TTC549 (cell line): ENCODE results near the gene SPG7.
"Not testable (repeated sequence)": the region's sequence is repeated elsewhere in the genome, so short reads cannot be mapped to it uniquely, and the experiment has no call there.

Source experiments
- FAIRE-seq: peaks from 2 replicates; lab custom pipeline; 2012; peaks lifted over from hg19 to GRCh38; lab: Jason Lieb, UNC

Gene SPG7

DNA sequence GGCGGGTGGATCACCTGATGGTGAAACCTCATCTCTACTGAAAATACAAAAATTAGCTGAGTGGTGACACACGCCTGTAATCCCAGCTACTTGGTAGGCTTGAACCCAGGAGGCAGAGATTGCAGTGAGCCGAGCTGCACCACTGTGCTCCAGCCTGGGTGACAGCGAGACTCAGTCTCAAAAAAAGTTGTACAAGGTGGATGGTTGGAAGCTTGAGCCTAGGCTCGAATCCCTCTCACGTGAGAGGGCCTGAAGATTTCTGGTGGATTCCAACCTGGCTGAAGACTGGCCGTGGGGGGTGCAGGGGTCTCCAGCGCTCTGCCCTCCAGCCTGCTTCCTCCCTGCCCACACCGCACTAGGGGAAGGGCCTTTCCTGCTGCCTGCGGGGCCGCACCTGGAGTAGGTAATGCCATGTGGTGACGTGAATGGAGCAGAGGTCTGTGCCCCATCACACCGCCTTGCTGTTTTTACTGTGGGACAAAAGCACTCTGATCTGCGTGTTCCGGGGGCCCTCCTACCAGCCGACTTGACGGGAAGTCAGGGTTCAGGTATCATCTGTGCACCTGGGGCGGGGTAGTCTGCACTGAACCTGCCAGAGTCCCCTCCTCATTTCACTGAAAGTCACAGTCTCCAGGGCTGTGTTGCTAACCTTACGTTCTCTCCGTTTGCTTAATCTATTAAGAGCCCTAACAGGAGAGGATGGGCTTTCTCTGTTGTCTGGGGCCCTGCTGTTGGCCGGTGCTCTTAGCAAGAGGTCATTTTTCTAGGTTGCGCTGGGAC, 56.5 kb downstream of the SPG7 start:
- FAIRE-seq = no peak

DNA sequence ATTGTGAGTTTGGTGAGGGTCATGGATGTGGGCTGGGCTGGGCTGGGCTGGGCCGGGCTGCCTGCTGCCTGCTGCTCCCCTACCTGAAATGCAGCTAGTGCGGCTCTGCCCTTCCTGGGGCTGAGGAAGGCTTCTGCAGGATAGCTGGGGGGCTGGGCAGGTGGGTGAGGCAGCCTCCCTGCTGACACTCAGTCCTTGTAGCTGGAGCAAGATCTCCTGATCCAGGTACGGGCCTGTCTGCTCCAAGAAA, 57.0 kb downstream of the SPG7 start:
- FAIRE-seq = no peak

DNA sequence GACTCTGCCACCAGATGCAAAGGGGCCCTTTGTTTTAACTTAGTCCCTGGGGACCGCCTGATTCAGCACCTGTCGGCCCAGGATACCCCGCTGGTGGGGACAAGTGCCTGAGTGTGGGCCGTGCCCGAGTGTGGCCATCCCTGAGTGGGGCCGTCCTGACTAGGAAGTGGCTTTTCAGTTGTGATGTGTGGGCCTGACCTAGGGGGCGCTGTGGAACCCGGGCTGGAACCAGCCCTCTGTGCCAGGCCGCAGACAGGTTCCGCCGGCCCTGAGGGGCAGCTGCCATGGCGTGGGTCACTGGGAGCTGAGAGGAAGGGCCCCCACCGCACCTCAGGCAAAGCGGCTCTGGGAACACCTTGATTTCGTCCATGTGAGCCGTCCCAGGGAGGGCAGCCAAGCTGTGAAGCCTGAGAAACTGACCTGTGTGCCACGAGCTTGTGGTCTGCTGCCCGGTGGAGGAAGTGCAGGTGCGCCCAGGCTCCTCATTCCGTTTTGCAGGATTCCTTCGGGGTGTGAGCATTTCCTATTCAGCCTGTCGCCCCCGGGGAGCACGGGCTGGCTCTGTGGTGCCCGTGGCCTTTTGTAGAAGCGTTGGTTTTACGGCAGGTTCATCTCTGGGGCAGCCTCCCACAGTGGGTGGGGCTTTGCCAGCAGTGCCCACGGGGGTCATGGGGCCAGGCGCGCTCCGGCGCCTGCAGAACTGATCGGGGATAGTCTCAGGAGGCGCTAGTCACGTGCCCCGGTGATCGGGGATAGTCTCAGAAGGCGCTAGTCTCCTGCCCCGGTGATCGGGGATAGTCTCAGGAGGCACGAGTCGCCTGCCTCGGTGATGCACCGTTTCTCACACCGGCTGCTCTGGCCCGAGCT, 57.5 kb downstream of the SPG7 start:
- FAIRE-seq = no peak

DNA sequence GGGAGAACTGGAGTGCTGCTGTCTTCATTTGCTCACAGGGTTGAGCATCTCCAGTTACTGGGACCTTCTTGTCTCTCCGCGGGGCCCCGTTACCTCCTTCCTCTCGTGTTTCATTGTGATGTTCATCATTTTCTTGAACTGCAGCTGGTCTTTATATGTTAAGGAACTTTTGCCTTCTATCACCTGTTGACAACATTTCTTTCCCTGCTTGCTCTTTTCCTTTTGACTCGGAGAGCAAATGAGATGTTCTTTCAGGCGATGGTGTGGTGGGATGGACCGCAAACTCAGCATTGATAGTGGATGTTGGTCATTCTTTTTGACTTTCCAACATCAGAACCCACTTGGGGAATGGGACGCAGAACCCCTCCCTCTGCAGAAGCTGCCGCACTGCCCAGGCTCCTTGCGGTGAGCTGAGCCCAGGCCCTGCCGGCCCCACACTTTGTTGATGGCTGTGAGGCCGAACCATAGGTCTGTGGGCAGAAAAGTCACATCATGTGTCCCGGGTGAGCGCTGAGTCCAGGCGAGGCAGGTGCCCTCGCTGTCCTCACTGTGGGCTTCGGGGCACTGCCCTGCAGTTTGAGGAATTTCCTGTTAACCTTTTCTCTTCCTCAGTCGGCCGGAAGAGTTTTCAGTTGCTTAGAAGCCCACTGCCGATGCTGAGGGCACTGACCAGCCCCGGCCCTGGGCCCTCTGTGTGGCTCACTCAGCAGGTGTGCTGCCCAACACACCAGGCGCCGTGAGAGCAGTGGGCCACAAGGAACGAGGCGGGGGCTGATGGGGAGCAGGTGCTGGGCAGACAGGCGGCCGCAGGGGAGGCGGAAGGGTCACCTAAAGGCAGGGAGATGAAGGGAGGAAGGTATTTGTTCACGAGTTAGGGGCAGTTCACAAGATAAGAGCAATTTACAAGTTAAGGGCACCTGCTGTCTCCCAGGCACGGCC, 59.7 kb downstream of the SPG7 start:
- no peak for FAIRE-seq

DNA sequence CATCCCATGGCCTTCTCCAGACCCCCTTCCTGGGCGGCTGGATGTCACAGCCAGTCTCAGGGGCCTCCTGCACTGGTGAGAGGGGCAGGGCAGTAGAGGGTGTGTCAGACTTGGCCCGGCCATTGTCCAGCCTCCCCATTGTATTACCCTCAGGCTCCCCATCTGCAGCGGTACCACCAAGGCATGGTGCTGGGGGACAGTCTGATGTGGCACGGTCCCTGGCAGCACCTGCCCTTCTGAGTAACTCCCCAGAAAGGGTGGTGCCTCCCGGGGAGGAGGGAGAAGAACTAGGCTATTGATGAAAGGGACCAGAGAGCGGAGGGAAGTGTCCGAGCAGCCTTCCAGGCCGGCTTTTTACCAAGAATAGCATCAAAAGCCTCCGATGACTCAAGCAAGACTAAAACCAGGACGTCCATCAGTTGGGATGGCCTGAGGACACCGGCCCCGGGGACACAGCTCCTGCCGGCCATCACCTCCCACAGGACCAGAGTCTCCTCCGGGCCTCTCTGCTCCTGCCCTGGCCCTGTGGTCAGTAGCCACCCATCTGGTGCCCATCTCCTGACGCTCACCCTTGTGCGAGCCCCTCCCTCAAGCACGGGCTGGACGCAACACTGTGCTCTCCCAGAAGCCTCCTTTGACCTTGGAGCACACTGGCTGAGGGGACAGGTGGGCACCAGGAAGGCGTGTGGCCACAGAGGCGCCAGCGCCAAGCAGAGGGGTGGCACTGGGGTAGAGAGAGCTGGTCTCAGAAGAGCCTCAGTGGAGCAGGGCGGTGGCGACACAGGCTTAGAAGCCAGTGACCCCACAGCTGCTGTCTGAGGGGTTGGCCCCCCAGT, 61.5 kb downstream of the SPG7 start:
- no peak for FAIRE-seq

DNA sequence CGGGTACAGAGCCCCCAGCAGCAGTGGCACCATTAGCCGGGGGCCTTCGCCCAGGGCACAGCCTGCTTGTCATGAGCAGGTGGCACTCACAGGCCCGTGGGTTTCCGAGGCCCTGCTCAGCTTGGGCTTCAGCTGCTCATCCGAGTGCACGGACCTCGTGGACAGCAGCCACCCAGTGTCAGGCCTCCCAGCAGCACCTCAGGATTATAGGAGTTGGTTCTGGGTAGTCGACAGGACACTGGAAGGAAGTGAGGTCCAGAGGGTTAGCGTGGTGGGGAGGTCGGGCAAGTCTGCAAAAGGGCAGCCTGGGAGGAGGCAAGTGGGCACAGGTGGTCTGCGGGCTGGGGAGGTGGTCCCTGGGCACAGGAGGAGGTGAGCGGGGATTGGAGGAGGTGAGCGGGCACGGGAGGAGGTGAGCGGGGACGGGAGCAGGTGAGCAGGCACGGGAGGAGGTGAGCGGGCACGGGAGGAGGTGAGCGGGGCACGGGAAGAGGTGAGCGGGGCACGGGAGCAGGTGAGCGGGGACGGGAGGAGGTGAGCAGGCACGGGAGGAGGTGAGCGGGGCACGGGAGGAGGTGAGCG, 62.2 kb downstream of the SPG7 start:
- no peak for FAIRE-seq

DNA sequence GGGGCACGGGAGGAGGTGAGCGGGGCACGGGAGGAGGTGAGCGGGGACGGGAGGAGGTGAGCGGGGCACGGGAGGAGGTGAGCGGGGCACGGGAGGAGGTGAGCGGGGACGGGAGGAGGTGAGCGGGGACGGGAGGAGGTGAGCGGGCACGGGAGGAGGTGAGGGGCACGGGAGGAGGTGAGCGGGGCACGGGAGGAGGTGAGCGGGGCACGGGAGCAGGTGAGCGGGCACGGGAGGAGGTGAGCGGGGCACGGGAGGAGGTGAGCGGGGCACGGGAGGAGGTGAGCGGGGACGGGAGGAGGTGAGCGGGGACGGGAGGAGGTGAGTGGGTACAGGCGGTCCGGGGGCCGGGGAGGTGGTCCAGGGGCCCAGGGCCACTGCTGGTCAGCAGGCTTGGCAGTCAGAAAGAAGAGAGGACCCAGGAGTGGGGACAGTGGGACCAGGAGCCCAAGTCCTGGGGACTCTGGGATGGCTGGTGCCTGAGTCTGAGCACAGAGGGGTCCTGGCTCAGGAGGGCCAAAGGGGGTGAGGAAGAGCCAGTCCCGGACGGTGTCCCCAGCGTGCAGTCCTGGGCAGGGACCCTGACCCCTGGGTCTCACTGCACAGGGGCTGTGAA, 62.9 kb downstream of the SPG7 start:
- not testable (repeated sequence) for FAIRE-seq

DNA sequence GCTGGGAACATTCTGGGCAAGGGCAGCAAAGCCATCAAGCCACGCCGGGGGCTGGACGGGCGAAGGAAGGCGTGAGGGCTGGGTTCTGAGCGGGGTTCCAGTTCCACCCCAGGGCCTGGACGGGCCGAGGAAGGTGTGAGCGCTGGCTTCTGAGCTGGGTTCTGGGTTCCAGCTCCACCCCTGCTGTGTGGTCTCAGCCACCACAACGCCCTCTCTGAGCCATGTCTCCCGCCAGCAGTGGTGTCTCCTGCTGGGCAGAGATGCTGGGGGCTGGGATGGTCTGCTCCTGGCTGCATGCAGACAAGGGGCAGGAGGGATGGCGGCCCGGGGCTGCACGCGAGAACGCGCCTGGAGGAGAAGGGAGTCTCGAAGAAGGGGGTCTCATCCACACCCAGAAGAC, 63.4 kb downstream of the SPG7 start:
- FAIRE-seq = no peak

DNA sequence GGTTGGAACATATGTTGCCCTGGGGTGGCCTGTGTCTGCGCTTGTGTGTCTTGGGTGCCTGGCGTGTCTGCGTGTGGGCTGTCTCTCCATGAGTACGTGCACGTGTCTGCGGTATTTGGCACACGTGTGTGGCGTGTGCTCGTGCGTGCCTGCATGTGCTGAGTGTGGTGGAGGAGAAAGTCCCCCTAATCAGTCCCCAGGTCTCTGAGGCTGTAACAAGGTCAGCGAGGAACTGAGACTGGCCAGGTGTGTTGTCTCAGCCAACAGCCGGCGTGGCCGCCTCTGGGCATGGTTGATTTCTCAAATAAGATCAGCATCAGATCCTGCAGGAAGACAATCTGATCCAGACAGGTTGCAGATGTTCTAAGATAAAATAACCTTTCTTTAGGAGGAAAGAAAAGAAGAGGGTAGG, 63.9 kb downstream of the SPG7 start:
- no peak for FAIRE-seq

DNA sequence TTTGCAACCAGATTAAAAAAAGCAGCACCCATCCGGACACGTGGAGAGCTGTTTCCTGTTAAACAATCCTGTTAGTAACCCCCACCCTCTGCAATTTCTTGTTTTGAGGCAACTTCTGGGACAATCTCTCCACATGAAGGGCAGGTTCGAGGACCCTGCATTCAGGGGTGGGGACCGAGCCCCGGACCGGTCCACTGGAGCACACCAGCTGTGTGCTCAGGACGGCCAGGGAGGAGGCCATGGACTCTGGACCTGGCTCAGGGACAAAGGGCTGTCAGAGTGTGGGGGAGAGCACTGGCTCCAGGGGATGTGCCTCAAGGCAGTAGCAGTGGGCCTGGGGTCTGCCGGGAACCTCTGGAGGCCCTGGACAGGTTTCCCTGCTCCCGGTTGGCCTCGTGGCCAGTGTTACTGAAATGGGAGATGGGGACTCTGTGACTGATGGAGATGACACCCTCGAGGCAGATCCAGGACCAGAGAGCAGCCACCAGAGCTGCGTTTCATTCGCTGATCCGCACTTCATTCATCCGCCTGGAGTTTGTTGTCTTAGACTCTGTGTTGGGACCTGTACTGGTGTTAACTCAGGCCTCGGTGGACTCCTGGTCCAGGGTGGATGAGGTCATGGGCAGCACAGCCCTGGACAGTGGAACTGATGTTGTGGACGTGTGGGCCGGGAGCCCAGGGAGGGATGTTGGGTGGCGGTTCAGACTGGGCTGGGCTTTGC, 64.4 kb downstream of the SPG7 start:
- no peak for FAIRE-seq

DNA sequence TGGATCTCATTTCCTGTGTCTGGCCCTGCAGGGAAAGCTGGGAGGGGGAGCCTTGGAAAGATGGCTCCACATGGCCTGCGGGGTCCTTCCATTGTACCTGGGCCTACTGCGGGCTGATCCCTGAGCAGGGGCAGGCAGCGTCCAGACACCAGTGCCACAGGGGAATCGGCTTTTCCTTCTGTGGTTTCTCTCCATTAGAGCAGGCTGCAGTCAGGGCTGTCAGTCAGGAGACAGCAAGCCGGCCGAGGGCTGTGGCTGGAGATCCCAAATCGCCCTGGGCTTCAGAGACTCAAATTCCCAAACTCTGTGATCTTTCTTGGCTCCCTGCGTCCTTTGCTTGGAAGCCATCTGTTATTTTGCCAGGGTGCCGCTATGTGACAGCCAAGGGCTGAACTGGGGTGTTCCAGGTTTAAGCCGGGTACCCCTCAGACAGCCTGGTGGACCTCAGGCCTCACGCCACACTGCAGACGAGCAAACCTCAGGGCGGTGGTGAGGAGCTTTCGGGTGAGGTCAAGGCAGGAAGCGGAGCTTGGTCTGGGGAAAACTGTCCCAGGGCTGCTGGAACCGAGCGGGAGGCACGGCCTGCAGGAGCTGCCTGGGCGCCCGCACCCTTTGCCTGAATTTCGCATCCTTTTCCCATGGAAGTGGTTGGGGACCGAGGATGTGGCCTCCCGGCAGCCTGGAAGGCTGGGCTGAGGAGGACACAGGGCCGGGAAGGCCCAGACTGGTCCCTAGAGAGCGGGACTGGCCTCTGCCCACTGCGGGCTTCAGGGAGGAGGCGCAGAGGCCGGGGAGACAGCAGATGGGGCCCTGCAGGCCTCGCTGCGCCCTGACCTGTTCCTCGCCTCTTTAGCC, 65.8 kb downstream of the SPG7 start:
- no peak for FAIRE-seq

DNA sequence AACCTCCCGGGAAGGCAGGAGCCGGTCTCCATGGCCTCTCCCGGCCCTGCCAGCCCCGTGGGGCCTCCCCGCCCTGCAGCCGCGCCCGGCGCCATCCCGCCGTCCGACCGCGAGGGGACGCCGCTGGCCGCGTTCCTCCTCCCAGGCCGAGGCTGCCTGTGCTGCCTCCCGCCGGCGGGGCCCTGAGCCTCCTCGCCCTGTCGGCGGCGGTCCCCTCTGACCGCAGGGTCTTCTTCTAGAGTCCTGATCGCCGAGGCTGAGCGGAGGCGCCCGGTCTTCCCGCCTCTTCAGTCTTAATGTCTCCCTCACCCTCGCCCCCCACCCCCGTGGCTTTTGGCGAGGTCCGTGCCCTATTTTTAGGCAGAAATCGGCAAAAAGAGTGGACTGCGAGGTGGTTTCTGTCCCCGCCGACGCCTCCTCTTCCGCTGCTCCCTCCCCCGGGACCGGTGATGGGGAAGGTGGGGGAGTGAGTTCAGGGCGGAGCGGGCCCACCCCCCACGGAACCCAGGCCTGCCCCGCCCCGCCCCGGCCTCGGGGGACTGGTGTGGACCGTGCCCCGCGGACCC, 66.6 kb downstream of the SPG7 start:
- no peak for FAIRE-seq

DNA sequence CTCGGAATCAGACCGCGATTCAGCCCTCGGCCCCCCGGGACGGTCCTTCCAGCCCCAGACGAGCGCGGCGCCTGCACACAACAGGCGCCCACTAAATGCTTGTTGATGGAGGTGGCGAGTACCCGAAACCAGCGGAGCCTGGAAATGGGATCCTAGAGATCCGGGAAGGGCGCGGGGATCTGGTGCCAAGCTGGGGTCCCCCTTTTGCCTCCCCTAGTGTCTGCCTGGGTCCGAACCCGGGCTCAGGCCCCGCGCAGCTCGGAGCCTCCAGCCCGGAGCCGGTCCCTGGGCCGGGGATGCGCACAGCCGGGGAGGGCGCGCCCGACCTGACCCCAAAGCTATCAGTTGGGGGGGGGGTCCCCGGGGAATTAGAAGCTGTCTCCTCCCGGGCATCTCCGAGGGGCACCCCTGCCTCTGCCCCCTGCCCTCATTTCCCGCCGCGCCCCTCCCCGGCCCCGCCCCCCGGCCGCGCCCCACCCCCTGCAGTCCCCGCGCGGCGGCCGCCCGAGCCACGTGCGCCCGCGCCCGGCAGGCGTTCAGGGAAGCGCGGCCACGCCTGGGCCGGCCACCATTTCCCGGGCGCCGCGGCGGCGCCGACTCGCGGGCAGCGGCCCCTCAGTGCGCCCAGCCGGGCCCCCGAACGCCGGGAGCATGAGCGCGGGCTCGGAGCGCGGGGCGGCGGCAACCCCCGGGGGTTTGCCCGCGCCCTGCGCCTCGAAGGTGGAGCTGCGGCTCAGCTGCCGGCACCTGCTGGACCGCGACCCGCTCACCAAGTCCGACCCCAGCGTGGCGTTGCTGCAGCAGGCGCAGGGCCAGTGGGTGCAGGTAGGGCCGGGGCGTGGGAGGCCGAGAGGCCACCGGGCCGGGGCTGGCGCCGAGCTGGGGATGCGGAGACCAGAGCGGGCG, 67.3 kb downstream of the SPG7 start, which contains the start of gene CPNE7:
Gene CPNE7 (plus strand): TSS at position 512 of the 906 bp plus-strand sequence. CDS start 140 bp downstream, at position 652.
- no peak for FAIRE-seq

DNA sequence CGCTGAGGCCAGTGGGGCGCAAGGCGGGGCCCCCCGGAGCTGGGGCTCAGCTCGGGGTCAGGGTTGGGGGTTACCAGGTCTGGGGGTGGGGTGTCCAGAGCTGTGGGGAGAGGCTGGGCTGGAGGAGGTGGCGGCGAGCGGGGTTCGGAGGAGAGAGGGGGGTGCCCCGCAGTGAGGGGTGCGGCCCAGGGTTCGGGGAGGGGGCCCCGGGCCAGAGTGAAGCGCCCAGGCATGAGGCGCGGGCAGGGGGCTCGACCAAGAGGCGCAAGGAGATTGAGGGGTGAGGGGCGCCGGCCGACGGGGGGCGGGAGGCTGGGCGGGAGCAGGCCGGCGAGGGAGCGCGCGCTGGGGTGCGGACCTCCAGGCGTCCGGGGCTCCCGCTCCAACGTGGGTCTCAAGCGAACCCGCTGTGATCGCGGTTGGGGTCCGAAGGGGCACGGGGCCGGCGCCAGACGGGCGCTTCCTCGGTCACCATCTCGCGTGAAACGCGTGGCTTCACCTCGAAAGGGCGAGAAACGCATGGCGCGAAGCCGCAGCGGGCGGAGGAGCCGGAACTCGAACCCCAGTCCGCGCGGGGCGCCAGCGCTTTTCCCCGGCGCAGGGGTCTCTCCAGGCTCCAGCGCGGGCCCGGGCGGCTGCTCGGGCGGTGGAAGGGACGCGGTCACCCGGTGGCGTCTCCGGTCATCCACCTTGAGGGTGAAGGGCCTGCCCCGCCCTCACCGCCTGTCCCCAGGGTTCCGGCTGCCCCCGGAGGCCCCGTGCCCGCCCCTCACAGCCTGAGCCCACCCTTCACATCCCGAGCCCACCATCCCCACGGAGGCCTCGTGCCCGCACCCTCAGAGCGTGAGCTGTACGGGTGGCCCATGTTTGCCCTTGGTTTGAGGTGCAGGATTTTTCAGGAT, 68.2 kb downstream of the SPG7 start:
- no peak for FAIRE-seq

DNA sequence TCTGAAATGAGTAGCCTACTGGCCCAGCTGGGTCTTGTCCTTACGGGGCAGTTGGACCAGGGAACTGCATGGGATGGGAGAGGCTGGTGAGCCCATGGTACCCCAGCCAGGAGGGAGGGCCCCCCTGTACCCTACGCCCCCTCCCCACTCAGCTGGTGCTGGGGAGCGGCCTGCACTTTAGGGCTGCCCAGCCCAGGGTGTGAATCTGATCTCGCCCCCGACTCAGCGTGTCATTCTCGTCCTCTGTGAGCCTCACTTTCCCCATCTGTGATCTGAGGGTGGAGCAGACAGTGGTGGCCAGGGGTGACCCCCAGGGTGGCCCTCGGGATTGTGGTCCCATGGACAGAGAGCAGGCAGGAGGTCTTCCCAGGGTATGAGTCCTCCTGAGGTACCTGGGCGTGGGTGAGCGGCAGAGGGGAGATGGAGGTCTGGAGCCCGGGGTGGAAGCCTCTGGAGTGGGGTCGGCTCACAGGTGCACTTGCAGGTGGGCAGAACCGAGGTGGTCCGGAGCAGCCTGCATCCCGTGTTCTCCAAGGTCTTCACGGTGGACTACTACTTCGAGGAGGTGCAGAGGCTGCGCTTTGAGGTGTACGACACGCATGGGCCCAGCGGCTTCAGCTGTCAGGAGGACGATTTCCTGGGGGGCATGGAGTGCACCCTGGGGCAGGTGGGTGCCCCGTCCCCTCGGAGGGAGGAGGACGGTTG, 69.0 kb downstream of the SPG7 start:
- FAIRE-seq = no peak

DNA sequence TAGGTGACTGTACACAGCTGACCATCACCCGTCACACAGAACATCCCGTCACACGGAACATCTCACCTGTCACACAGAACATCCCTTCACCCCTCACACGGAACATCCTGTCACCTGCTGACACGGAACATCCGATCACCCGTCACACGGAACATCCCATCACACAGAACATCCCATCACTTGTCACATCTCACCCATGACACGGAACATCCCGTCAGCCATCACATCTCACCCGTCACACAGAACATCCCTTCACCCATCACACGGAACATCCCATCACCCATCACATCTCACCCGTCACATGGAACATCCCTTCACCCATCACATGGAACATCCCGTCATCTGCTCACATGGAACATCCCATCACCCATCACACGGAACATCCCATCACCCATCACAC, 71.1 kb downstream of the SPG7 start:
- no peak for FAIRE-seq
